ENCODE measurements around the gene NDUFB8. TPM values are rescaled to one million over a fixed set of nuclear protein-coding genes. Genes with fewer than 3 reads are reported as not detected.
A peak's percentile ranks its signal among the peaks of the same experiment; 100 is the strongest.

Gene NDUFB8
- total RNA-seq, 1 donor: 98.9 TPM

- DNase-seq (ENCODE audit: low read depth): no peak
- TF ChIP-seq CTCF (IDR thresholded peaks at IDR 0.05; ENCODE audit: insufficient read depth, low read length): no peak
Measured at GRCh38 chr10:100528921-100529474, 673 bp downstream of the NDUFB8 start.

GRCh38 chr10:100528123-100528886 lies 1.4 kb downstream of the NDUFB8 start:
- no peak for DNase-seq (ENCODE audit: low read depth)
- peak overlapping the region; percentile 96 for H3K4me3 ChIP-seq (ENCODE audit: low read depth, low read length)
- TF ChIP-seq CTCF (IDR thresholded peaks at IDR 0.05; ENCODE audit: insufficient read depth, low read length): no peak

More at GRCh38 chr10:100528921-100529474, 673 bp downstream of the NDUFB8 start:
- H3K4me3 ChIP-seq (ENCODE audit: low read depth, low read length): peak overlapping the region; percentile 96

- no peak for DNase-seq (ENCODE audit: low read depth)
- H3K4me3 ChIP-seq (ENCODE audit: low read depth, low read length): no peak overlapping the region
- TF ChIP-seq CTCF (IDR thresholded peaks at IDR 0.05; ENCODE audit: insufficient read depth, low read length): no peak
Measured at GRCh38 chr10:100524638-100525037, 5.0 kb downstream of the NDUFB8 start.

- no peak overlapping the region for H3K4me3 ChIP-seq (ENCODE audit: low read depth, low read length)
- TF ChIP-seq CTCF (IDR thresholded peaks at IDR 0.05; ENCODE audit: insufficient read depth, low read length): no peak
- no peak for DNase-seq (ENCODE audit: low read depth)
Measured at GRCh38 chr10:100524206-100524605, 5.5 kb downstream of the NDUFB8 start.

GRCh38 chr10:100522945-100523344 lies 6.7 kb downstream of the NDUFB8 start:
- no peak for TF ChIP-seq CTCF (IDR thresholded peaks at IDR 0.05; ENCODE audit: insufficient read depth, low read length)
- DNase-seq (ENCODE audit: low read depth): no peak
- H3K4me3 ChIP-seq (ENCODE audit: low read depth, low read length): no peak overlapping the region

GRCh38 chr10:100522107-100522801 lies 7.4 kb downstream of the NDUFB8 start:
- TF ChIP-seq CTCF (IDR thresholded peaks at IDR 0.05; ENCODE audit: insufficient read depth, low read length): no peak
- DNase-seq (ENCODE audit: low read depth): no peak

More at GRCh38 chr10:100522107-100522801, 7.4 kb downstream of the NDUFB8 start:
- no peak overlapping the region for H3K4me3 ChIP-seq (ENCODE audit: low read depth, low read length)

Measured in fibroblast of the aortic adventitia (primary cell).